Stomach smooth muscle (tissue), 2 donors: ENCODE measurements around the gene HDAC1.

Experiments
- H3K27ac ChIP-seq: one replicate; pipeline ENCODE4 v1.7.0; 2013; ENCODE audit warnings: mild to moderate bottlenecking, low read length, inconsistent platforms
- H3K27me3 ChIP-seq, 2 donors: one replicate each; pipeline ENCODE4 v1.7.0; 2013; ENCODE audit warnings: low read length in 2 of 2; ENCODE audit not compliant: insufficient read depth in 2 of 2, control insufficient read depth in 1 of 2
- H3K36me3 ChIP-seq, 2 donors: one replicate each; pipeline ENCODE4 v1.7.0; 2013; ENCODE audit warnings: low read length in 2 of 2; ENCODE audit not compliant: control insufficient read depth in 2 of 2, insufficient read depth in 2 of 2
- H3K4me1 ChIP-seq: one replicate; pipeline ENCODE4 v1.7.0; 2013; ENCODE audit warnings: low read length; ENCODE audit not compliant: control insufficient read depth, insufficient read depth
- H3K4me3 ChIP-seq, 2 donors: one replicate each; pipeline ENCODE4 v1.7.0; 2013; ENCODE audit warnings: low read length in 2 of 2
- H3K9ac ChIP-seq, 2 donors: one replicate each; pipeline ENCODE4 v1.7.0; 2013; ENCODE audit warnings: low read length in 2 of 2, mild to moderate bottlenecking in 1 of 2
- H3K9me3 ChIP-seq, 2 donors: one replicate each; pipeline ENCODE4 v1.7.0; 2013; ENCODE audit warnings: low read length in 2 of 2; ENCODE audit not compliant: control insufficient read depth in 2 of 2
- donor health status: healthy.
- donor health status: Pancreatic carcinoma.

Gene HDAC1

DNA sequence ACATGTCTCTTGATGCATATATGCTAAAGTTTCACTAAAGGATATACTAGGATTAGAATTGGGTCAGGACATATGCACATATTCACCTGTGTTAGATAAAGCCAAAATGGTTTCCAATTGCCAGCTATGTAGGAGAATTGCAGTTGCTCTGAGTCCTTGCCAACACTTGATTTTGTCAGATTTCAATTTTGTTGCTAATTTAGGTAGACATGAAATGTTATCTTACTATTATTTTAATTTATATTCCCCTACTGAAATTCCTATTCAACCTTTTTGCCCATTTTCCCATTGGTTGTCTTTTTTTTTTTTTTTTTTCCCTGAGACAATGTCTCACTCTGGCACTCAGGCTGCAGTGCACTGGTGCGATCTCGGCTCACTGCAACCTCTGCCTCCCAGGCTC, 13.4 kb downstream of the HDAC1 start:
- H3K4me1 ChIP-seq, result peaks cover 4% of the 10 kb centered on the region
- H3K27me3 ChIP-seq, result no peaks in the 10 kb centered on the region
- no peak overlapping the region for H3K9ac ChIP-seq
- H3K4me3 ChIP-seq, result no peak overlapping the region
- H3K36me3 ChIP-seq, result peaks cover 14 to 16% of the 10 kb centered on the region in 2 donors
- H3K27ac ChIP-seq, result no peak overlapping the region
- H3K9me3 ChIP-seq, result no peaks in the 10 kb centered on the region

DNA sequence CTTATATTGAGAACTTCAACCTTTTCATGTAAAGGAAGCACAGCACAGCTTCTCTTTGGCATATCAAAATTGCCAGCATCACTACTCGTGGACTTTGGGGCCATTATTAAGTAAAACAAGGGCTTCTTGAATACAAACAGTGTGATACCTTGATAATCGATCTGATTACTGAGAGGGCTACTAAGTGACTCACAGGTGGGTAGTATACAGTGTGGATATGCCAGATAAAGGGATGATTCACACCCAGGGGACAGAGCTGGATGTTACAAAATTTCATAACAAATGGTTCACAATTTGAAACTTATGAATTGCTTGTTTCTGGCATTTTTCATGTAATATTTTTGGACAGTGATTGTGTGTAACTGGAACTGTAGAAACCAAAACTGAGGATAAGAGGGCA, 15.4 kb downstream of the HDAC1 start:
- H3K4me1 ChIP-seq, result peaks cover 4% of the 10 kb centered on the region
- H3K9me3 ChIP-seq, result no peaks in the 10 kb centered on the region
- H3K27me3 ChIP-seq, result no peaks in the 10 kb centered on the region
- no peak overlapping the region for H3K9ac ChIP-seq
- no peak overlapping the region for H3K4me3 ChIP-seq
- no peak overlapping the region for H3K27ac ChIP-seq
- H3K36me3 ChIP-seq, result peaks cover 14 to 16% of the 10 kb centered on the region in 2 donors

DNA sequence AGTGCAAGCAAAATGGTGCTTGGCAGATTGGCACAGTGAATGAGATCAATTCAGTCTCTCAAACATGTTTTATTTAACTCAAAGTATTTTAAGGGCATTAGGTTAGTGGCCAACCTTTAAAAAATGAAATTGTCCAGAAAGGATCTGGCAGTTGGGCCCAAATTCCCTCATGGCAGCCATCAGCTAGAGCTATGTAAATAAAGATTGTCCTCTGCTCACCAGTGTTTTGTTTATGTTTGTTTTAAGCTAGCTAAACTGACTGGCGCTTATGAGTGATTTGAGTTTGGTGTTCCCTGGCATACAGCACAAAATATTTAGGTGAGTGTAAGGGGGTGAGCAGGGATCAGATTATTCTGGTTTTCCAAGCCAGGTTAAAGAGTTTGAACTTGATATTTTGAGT, 18.1 kb downstream of the HDAC1 start:
- H3K4me3 ChIP-seq, result no peak overlapping the region
- H3K27ac ChIP-seq, result no peak overlapping the region
- peaks cover 0 to 4% of the 10 kb centered on the region in 2 donors for H3K36me3 ChIP-seq
- H3K4me1 ChIP-seq, result peaks cover 4% of the 10 kb centered on the region
- H3K9ac ChIP-seq, result no peak overlapping the region
- no peaks in the 10 kb centered on the region for H3K27me3 ChIP-seq
- no peaks in the 10 kb centered on the region for H3K9me3 ChIP-seq

DNA sequence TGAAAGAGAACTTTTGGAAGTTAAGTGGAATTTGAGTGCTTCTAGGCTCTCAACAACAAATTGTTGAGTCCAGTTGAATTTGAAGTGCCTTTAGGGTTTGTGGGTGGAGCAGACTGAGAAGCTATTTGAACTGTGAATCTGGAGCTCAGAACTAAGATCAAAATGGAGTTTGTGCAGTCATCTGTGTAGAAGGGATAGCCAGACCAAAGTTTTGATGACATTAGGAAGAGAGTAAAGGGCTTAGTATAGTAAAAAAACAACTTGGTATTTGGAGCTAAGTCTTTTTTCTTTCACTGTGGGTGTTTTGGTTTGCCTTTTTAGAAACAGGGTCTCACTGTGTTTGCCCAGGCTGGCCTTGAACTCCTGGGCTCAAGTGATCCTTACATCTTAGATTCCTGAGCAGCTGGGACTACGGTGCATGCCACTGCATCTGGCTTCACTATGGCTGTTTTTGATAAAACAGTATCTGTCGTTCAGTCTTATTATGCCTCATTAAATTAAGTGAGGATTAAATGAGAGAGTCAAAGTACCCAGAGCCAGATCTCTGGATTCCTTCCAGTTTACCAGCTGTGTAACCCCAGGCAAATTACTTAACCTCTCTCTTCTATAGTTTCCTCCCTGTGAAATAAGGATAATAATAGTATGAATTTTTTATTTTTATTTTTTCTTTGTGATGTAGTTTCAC, 20.0 kb downstream of the HDAC1 start:
- Histone ChIP-seq H3K9ac (no peak overlapping the region), H3K4me1 (peaks cover 4% of the 10 kb centered on the region), H3K4me3 (no peak overlapping the region), H3K27me3 (no peaks in the 10 kb centered on the region), H3K9me3 (no peaks in the 10 kb centered on the region), H3K27ac (no peak overlapping the region), H3K36me3 (peaks cover 0 to 3% of the 10 kb centered on the region in 2 donors)

DNA sequence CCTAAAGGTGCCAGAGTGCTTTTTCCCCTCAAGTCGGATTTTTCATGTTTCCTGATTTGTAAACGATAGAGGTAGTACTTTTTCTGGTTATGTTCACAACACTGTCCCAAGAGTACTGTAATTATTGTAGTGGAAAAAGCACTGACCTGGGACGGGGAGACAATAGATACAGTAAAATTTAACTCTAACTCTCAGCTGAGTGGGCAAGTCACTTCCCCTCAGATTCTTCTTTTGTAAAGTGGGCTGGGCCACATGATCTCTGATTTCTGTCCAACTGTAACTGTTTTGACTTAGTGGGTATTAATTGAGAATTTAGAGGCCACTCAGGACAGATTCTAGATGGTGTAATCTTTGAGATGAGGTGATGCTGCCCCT, 25.0 kb downstream of the HDAC1 start:
- Histone ChIP-seq H3K4me3 (no peak overlapping the region), H3K27ac (no peak overlapping the region), H3K36me3 (peaks cover 5 to 11% of the 10 kb centered on the region in 2 donors)

DNA sequence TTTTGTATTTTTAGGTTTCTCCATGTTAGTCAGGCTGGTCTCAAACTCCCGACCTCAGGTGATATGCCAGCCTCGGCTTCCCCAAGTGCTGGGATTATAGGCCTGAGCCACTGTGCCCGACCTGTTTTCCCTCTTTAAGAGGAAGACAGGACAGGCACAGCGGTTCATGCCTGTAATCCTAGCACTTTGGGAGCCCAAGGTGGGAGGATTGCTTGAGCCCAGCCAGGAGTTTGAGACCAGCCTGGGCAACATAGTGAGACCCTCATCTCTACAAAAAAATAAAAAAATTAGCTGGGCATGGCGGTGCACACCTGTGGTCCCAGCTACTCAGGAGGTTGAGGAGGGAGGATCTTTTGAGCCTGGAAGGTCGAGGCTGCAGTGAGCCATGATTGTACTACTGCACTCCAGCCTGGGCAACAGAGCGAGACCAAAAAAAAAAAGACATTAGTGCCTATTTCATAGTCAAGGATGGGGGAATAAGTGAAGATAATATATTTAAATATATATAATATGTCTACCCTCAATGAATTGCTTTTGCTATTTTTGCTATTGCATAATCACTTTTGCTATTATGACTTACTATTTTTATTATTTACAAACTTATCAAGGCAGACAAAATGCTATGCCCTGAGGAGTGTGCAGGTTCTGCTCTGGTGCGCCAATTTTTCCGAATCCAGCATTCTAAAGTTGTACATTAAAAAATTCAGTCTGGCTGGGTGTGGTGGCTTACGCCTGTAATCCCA, 26.4 kb downstream of the HDAC1 start:
- no peaks in the 10 kb centered on the region for H3K27me3 ChIP-seq
- H3K27ac ChIP-seq, result no peak overlapping the region
- no peak overlapping the region for H3K9ac ChIP-seq
- H3K36me3 ChIP-seq, result peaks cover 5 to 11% of the 10 kb centered on the region in 2 donors
- no peak overlapping the region for H3K4me3 ChIP-seq
- no peaks in the 10 kb centered on the region for H3K9me3 ChIP-seq
- no peaks in the 10 kb centered on the region for H3K4me1 ChIP-seq

More for the DNA sequence above, 25.0 kb downstream of the HDAC1 start:
- Histone ChIP-seq H3K9me3 (no peaks in the 10 kb centered on the region), H3K4me1 (no peaks in the 10 kb centered on the region), H3K27me3 (no peaks in the 10 kb centered on the region), H3K9ac (no peak overlapping the region)

DNA sequence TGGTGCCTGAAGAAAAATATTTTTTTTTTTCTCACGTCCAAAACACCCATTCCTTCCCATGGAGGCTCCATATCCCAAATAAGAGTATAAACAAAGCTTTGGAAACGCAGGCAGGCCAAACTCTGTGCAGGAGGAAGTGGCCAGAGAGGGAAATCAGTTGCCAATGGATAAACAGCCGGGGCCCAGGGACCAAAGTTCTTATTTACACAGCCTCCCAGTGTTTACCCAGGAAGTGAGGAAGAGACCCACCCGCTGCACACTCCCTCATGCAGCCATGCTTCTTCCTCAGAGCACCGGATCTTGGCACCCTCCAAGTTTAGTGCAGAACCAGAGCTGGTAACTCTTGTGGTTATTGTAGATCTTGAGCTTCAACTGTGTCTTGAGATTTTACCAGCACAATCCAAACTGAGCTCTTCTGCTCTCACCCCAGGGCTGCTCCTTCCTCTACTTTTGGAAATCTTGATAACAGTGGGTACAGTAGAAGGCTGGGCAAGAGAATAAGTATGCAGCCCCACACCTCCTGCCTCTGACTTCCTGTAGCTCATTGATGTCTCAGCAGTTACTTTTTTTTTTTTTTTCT, 29.9 kb downstream of the HDAC1 start:
- Histone ChIP-seq H3K9me3 (no peaks in the 10 kb centered on the region), H3K27me3 (no peaks in the 10 kb centered on the region), H3K27ac (no peak overlapping the region), H3K4me3 (no peak overlapping the region), H3K36me3 (peaks cover 6 to 12% of the 10 kb centered on the region in 2 donors), H3K9ac (no peak overlapping the region), H3K4me1 (no peaks in the 10 kb centered on the region)

DNA sequence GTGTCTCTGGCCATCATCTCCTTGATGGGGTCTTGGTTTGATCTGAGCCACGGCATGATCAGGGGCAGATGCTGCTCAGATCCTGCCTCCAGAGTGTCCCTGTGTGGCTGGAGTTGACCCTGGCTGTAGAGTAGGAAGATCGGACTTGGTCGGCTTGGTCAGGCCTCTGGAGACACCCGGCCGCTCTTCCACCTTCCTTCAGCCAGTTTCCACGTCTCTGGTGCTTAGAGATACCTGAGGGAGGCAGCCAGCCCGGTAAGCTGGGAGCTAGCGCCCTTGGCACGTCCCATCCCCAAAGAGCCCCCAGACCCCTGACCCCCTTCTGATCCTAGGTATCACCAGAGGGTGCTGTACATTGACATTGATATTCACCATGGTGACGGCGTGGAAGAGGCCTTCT, 35.3 kb downstream of the HDAC1 start:
- Histone ChIP-seq H3K36me3 (peaks cover 35 to 48% of the 10 kb centered on the region in 2 donors), H3K4me3 (no peak overlapping the region)

DNA sequence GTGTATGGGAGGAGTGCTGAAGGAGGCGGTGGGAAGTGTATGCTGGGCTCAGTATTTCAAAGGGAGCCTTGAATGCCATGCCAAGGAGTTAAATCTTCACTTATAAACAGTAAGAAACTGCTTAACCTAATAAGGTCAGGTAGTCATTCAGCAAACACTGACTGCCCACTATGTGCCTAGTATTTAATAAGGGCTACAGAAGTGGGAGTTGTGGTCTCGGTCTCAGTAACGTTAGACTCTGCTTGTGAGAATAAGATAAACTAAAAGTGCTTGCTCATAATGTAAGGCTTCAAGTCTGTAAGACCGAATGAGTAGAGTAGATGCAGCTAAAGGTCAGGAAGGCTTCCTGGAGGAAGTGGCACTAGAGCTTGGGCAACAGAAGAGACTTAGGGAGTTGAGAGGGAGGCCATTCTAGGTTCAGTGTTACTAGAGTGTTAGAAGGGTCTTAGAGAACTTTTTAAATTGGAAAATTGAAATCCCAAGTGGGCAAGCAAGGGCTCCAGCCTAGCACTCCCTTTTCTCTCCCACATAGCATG, 38.1 kb downstream of the HDAC1 start:
- H3K36me3 ChIP-seq, result peaks cover 33 to 56% of the 10 kb centered on the region in 2 donors

More for the DNA sequence above, 35.3 kb downstream of the HDAC1 start:
- Histone ChIP-seq H3K27ac (no peak overlapping the region), H3K9ac (no peak overlapping the region), H3K9me3 (no peaks in the 10 kb centered on the region), H3K27me3 (no peaks in the 10 kb centered on the region), H3K4me1 (no peaks in the 10 kb centered on the region)

DNA sequence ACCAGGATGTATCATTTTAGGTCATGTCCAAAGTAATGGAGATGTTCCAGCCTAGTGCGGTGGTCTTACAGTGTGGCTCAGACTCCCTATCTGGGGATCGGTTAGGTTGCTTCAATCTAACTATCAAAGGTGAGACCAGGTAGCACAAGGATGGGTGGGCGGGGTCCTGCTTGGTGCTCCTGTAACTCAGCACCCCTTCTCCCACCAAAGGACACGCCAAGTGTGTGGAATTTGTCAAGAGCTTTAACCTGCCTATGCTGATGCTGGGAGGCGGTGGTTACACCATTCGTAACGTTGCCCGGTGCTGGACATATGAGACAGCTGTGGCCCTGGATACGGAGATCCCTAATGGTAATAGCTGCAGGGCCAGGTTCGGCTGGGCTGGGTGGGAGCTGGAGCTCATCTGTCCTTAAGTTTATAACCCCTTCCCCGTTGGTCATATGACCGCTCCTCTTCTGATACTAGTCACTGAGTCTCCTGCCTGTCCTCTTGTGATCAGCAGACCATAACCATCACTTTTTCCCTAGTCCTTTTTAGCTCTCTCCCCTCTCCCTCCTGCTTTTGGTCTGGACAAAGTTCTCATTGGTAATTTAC, 38.8 kb downstream of the HDAC1 start:
- Histone ChIP-seq H3K9ac (no peak overlapping the region), H3K27me3 (no peaks in the 10 kb centered on the region), H3K27ac (no peak overlapping the region), H3K36me3 (peaks cover 33 to 56% of the 10 kb centered on the region in 2 donors), H3K9me3 (no peaks in the 10 kb centered on the region), H3K4me1 (peaks cover 8% of the 10 kb centered on the region), H3K4me3 (no peak overlapping the region)

More for the DNA sequence above, 38.1 kb downstream of the HDAC1 start:
- Histone ChIP-seq H3K9me3 (no peaks in the 10 kb centered on the region), H3K4me3 (no peak overlapping the region), H3K4me1 (peaks cover 5% of the 10 kb centered on the region), H3K9ac (no peak overlapping the region), H3K27ac (no peak overlapping the region), H3K27me3 (no peaks in the 10 kb centered on the region)
